Coronary artery (tissue), 2 donors: ENCODE results near the gene KDM6A.

ENCODE experiments used
- DNase-seq: peaks from one replicate; pipeline ENCODE4 v3.0.0-alpha.2; 2017; ENCODE audit warnings: low spot score
- H3K27ac ChIP-seq, 2 donors: fragments of 200-600 bp; sonication (generic); one replicate each; pipeline ENCODE4 v1.5.1; 2016 to 2019
- H3K4me3 ChIP-seq: fragments of 200-600 bp; sonication (generic); 2 replicates; pipeline ENCODE4 v1.5.1; 2016; ENCODE audit warnings: mild to moderate bottlenecking, moderate library complexity
- CTCF ChIP-seq: fragments of 200-600 bp; sonication (generic); IDR thresholded peaks from one replicate; pipeline ENCODE4 v1.5.1; 2019; ENCODE audit warnings: antibody characterized with exemption

The KDM6A gene

DNA sequence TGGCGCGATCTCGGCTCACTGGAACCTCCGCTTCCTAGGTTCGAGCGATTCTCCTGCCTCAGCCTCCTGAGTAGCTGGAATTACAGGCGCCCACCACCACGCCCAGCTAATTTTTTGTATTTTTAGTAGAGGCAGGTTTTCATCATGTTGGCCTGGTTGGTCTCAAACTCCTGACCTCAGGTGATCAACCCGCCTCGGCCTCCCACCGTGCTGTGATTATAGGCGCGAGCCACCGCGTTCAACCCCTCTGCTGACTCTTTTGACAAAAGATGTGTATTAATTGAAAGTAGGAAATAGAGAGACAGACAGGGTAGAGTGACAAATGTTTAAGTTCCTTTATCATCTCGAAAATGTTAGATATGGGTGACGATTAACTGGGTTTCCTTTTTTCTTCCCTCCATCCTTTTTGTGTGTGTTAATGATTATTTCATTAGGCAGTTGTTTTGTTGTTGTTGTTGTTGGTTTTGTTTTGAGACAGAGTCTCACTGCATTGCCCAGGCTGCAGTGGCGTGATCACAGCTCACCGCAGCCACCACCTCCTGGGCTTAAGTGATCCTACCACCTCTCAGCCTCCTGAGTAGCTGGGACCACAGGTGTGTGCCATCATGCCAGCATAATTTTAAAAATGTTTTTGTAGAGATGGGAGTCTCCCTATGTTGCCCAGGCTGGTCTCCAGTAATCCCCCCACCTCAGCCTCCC, 79.5 kb downstream of the KDM6A start:
- H3K4me3 ChIP-seq = no peak overlapping the region
- no peak for TF ChIP-seq CTCF
- no peak for DNase-seq
- no peak overlapping the region for H3K27ac ChIP-seq

DNA sequence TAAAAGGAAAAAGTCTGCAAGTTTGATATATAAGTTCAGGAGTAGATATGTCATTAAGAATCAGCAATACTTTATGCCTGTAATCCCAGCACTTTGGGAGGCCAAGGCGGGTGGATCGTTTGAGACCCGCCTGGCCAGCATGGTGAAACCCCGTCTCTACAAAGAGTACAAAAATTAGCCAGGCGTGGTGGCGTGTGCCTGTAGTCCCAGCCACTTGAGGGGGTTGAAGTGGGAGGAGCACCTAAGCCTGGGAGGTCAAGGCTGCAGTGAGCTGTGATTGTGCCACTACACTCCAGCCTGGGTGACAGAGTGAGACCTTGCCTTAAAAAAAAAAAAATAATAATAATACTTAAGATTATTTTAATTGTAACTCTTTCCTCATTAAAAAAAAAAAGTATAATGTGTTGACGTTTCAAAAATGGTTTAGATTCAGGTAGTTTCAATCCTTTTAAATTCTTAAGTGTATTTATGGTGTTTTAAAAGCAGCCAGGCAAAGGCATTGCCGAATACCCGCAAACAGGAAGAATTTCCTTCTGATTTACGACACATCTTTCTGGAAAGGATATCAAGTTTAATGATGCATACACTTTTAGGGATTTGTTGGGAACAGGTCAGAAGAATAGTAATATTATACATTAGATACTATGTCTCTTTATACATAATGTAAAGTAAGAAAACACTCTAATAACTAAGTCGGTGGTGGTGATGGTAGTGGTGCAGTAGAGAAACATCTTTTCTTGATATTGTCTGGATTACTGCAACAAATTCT, 80.9 kb downstream of the KDM6A start:
- TF ChIP-seq CTCF = no peak
- no peak overlapping the region for H3K27ac ChIP-seq
- no peak overlapping the region for H3K4me3 ChIP-seq
- no peak for DNase-seq

- DNase-seq = no peak
- Histone ChIP-seq H3K4me3 (no peak overlapping the region), H3K27ac (no peak overlapping the region)
- TF ChIP-seq CTCF = no peak
Measured at GRCh38 chrX:44954562-44954961, 81.6 kb downstream of the KDM6A start.

DNA sequence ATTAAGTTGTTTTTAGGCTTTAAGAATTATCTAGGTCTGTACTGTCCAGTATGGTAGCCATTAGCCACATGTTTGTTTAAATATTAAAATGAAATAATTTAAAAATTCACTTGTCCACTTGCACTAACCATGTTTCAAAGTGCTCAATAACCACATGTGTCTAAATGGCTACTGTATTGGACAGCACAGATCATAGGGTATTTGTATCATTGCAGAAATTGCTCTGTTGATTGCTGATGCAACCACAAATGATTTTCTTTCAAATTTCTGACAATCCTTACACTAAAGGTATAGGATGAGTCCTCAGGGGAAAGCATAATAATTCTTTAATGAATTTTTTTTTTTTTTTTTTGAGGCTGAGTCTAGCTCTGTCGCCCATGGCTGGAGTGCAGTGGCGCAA, 84.9 kb downstream of the KDM6A start:
- Histone ChIP-seq H3K4me3 (no peak overlapping the region), H3K27ac (no peak overlapping the region)
- TF ChIP-seq CTCF = no peak
- DNase-seq = no peak

- no peak overlapping the region for H3K4me3 ChIP-seq
- DNase-seq = no peak
- no peak overlapping the region for H3K27ac ChIP-seq
- no peak for TF ChIP-seq CTCF
Measured at GRCh38 chrX:44958480-44958879, 85.5 kb downstream of the KDM6A start.

DNA sequence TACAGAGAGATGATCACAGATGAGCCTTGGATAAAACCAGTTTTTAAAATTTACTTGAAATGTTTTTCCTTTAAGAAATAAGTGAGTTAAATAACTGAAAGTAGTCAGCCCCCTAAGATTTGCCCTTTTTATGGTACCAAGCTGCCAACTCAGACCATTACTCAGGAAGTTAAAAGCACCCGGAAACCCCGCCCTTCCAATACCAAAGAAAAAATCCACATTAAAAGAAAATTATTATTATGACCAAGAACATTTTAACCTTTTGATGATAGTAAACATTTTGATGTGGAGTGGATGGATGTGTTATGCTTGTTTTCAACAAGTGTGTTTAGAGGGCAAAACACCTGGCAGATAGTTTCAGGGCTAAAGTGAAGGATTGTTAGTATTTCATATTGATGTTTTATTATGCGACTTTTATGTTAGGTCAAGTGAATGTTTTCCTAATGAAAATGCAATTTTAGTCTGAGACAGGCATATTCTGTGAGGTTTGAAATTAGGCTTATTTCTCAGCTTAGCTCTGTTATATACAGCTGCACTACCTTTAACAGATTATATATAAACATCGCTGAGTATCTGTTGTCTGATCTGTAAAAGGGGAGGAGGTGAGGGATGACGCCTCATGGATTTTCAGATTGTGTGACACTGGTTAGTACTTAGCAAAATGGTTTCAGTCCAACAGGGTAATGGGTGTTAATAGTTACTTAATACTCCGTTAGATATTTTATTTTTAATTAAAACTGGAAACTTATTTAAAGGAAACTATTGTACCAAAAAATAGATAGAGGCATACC, 89.0 kb downstream of the KDM6A start:
- H3K4me3 ChIP-seq = no peak overlapping the region
- DNase-seq = no peak
- no peak for TF ChIP-seq CTCF
- no peak overlapping the region for H3K27ac ChIP-seq
